ENCODE measurements around the gene KDM4C.

GRCh38 chr9:7153566-7153965 is 395.8 kb downstream of the KDM4C start:
- TF ChIP-seq CTCF (conservative IDR thresholded peaks at IDR 0.05; ENCODE audit: low read length), result no peak
- no peak for TF ChIP-seq EZH2phosphoT487 (IDR thresholded peaks at IDR 0.05; ENCODE audit: borderline replicate concordance, low read depth, low read length)
